ENCODE results near the gene PHRF1.

The PHRF1 gene

GRCh38 chr11:575313-575995 lies 816 bp upstream of the PHRF1 start:
- no peak for DNase-seq

DNA sequence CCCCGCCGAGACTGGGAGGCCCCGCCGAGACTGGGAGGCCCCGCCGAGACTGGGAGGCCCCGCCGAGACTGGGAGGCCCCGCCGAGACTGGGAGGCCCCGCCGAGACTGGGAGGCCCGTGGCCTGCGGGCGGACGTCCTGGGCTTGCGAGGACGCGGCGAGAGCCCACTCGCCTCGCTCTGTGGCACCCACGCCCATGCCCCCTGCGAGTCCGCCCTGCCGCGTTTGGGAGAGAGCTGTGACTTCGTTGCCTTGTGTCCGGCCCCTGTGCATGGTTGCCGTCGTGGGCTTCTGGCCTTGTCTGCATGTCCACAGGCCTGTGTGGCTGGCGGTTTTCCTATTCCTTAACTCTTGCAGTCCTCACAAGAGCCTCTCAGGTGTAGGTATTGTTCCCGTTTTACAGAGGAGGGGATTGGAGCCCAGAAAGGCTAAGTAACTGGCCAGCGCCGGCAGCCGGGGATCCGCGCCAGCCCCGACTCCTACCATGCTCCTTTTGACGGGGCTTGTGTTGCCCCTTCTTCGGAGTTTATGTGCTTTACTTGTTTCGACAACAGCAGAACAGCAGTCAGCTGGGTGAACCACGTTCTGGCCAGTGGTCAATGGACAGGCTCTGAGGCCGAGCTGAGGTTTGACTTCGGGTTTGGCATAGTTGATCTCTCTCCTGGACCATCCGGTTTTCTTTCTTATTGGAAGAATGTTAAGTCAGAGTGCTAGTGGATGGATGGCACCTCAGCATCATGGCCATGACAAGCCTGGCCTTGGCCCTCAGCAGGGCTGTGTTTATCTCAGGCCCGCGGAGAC lies 741 bp downstream of the PHRF1 start:
- no peak for DNase-seq

GRCh38 chr11:577611-577894 lies 1.3 kb downstream of the PHRF1 start:
- no peak for DNase-seq

DNA sequence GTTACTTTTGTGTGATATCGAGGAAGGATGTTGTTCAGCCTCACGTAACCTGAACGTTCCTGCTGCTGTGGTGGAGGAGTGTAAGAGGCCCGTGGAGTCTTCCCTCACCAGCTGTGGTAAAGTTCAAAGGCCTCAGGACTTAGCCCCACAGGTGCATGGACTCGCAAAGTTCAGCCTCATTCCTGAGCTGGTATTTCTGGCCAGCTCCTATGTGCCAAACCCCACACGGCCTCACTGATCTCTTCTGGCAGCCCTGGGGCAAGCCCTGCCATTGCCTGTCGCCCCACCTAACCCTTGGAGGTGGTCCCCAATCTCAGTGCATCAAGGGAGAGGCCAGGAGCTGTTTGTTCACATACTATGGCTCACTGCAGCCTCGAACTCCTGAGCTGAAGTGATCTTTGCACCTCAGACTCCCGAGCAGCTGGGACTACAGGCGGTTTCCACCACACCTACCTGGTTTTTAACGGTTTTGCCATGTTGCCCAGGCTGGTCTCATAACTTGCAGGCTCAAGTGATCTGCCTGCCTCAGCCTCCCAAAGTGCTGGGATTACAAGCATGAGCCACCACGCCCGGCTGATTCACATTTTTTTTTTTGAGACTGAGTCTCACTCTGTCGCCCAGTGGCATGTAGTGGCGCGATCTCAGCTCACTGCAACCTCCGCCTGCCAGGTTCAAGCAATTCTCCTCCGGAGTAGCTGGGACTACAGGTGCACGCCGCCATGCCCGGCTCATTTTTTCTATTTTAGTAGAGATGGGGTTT lies 2.2 kb downstream of the PHRF1 start:
- no peak for DNase-seq

DNA sequence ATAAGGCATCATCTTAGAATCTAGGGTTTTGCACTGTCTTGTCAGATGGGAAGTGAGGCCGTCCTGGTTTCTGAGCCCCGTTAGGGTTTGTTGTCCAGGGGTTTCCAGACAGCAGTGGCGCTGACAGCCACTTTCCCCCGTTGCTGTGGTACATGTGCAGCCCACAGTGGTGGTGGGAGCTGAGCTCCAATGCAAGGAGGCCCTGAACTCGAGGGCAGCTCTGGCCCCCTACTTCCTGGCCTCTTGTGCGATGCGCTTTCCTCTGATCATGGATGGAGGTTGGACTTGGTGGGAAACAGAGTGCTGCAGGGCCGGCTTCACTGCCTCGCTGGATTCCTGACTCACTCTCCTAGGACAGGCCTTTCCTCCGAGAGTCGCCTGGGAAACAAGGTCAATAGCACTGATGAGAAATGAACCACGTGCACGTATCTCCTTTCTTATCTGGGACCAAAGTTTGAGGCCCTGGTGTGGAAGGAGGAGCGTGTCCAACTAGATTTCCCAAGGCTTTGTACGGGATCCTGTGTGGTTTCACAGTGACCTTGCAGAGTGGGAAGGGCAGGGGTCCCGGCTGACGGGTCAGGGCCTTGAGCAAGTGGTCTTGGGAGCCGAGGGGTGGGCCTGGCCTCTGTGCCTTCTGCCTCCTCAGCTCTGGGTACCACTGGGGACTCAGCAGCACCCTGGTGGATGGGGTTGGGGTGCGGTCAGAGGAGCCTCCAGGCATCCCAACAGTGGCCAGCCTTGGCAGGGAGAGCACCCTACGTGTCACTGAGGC lies 3.7 kb downstream of the PHRF1 start:
- no peak for DNase-seq

DNA sequence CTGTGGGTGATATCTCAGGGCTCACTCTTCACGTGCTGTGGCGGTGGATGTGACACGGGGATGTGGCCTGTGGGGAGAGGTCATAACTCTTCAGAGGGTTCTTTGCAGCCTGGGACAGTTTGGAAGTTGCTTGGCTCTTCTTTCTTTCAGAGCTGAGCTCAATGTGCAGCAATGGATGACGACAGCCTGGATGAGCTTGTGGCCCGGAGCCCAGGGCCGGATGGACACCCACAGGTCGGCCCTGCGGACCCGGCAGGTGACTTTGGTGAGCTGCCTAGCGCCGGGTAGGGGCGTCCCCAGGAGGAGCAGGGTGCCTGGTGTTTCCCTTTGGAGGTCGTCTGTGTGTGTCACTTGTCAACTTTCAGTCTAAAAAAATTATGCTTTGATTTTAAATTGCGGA lies 5.1 kb downstream of the PHRF1 start:
- no peak for DNase-seq

DNA sequence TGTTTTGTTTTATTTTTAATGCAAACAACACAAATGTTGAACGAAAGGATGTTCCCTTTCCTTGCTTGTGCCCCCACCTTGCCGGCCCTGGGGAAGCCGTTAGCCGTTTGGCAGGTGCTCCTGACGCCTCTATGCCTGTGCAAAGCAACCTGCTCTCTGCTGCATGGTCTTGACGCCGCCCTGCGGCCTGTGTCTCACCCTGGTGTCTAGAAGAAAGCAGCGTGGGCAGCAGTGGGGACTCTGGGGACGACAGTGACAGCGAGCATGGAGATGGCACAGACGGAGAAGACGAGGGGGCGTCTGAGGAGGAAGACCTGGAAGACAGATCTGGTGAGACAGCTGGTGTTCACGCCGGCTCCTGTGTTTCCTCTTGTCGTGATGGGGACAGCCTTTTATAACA lies 5.5 kb downstream of the PHRF1 start:
- no peak for DNase-seq

GRCh38 chr11:584287-584686 lies 8.0 kb downstream of the PHRF1 start:
- no peak for DNase-seq

DNA sequence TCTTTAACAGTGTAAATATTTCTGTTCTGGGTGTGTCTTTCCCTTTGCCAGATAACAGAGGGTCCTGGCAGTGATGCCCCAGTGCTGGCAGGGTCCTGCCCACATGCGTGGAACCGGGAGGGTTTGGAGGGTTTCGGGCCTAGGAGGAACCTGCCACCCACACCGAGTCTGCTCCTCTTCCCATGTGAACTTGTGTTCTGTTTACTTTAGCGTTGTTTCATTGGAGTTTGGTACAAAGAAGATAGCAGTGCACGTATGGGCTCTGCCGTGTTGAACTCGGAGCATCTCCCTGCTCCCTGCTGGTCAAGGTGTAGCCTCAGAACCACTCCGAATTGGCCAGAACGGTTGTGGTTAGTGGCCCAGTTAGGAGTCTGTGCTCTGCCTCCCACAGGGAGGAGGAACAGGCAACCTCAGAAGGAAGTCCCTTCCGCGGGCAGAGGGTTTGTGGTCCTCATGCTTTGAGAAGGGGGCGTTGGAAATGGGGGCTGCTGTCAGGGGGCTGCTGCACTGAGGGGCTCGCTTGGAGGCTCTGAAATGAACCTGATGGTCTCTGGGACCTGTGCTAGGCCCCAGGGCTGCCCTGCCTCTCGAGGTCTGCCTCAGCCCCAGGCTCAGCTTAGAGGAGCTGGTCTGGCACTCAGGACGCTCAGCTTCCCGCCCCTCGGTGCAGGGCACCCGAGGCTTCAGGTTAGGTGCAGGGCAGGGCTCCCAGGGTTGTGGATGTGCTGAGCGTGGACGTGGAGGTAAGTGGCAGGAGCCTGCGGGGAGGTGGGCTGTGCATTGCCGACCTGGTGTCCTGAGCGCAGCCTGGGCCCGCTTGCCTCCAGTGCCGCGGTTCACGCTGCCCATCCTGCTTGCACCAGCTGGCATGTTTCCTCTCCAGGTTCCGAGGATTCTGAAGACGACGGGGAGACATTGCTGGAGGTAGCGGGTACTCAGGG lies 10.4 kb downstream of the PHRF1 start:
- DNase-seq, result no peak

GRCh38 chr11:587546-587945 lies 11.3 kb downstream of the PHRF1 start:
- no peak for DNase-seq

GRCh38 chr11:587978-588380 lies 11.7 kb downstream of the PHRF1 start:
- DNase-seq, result peak; percentile 77

- no peak for DNase-seq
Measured at GRCh38 chr11:589798-590197, 13.5 kb downstream of the PHRF1 start.

GRCh38 chr11:590997-591396 lies 14.7 kb downstream of the PHRF1 start:
- DNase-seq, result no peak

- no peak for DNase-seq
Measured at GRCh38 chr11:592501-592900, 16.2 kb downstream of the PHRF1 start.

- no peak for DNase-seq
Measured at GRCh38 chr11:592918-593317, 16.6 kb downstream of the PHRF1 start.

- no peak for DNase-seq
Measured at GRCh38 chr11:593347-593746, 17.1 kb downstream of the PHRF1 start.

- DNase-seq, result no peak
Measured at GRCh38 chr11:595400-595799, 19.1 kb downstream of the PHRF1 start.

- DNase-seq, result no peak
Measured at GRCh38 chr11:596374-596773, 20.1 kb downstream of the PHRF1 start.

- DNase-seq, result no peak
Measured at GRCh38 chr11:597166-597725, 21.0 kb downstream of the PHRF1 start.

DNA sequence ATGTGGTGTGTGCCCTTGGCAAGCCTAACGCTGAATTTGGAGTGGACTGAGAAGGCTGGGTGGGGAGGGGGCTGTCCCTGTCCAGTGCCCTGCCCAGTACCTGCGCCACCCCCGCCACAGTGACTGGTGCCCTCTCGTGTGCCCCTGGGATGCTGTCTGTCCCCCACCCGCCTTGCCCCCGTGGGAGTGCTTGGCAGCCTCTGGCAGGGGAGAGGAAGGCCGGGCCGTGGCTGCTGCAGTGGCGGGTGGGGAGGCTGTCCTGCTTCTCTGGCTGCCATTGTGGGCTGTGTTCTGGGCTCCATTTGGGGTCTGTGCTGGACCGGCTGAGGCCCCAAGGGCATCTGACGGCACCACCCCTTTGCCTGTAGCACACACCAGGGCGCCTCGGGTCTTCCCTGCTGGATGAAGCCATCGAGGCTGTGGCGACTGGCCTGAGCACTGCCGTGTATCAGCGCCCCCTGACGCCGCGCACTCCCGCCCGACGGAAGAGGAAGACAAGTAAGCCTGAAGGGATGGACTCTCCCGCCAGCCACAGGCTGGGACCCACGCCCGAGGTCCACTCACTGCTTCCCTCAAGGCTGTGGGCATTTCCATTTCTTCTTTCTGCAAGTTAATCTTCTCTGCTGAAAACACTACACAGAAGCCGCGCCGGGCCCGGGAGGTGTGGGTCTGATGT lies 21.9 kb downstream of the PHRF1 start:
- DNase-seq, result no peak

GRCh38 chr11:601573-602245 lies 25.4 kb downstream of the PHRF1 start:
- DNase-seq, result no peak
